GM21717 (cell line): Measurements from ENCODE around the gene TBC1D1.

Source experiments
- ATAC-seq: cut with Tn5 transposase; IDR thresholded peaks from one replicate; pipeline ENCODE4 v1.9.1; 2021; ENCODE audit warnings: mild to moderate bottlenecking, moderate library complexity; ENCODE audit not compliant: unreplicated experiment

The TBC1D1 gene

GRCh38 chr4:37890801-37891259 lies at the start of gene TBC1D1:
Gene TBC1D1 (plus strand): TSS chr4:37891084. CDS start chr4:37902096, 11,012 bp downstream.
- peak; percentile 34 for ATAC-seq

- no peak for ATAC-seq
Measured at GRCh38 chr4:37844204-37844603, 46.7 kb upstream of the TBC1D1 start.

- no peak for ATAC-seq
Measured at GRCh38 chr4:37845201-37845600, 45.7 kb upstream of the TBC1D1 start.

- ATAC-seq, result no peak
Measured at GRCh38 chr4:37847311-37847884, 43.5 kb upstream of the TBC1D1 start.

GRCh38 chr4:37852376-37852775 lies 38.5 kb upstream of the TBC1D1 start:
- no peak for ATAC-seq

GRCh38 chr4:37858112-37858511 lies 32.8 kb upstream of the TBC1D1 start:
- no peak for ATAC-seq

- ATAC-seq, result no peak
Measured at GRCh38 chr4:37858872-37859271, 32.0 kb upstream of the TBC1D1 start.

GRCh38 chr4:37860266-37860665 lies 30.6 kb upstream of the TBC1D1 start:
- no peak for ATAC-seq

- no peak for ATAC-seq
Measured at GRCh38 chr4:37862961-37863360, 27.9 kb upstream of the TBC1D1 start.

GRCh38 chr4:37864786-37865185 lies 26.1 kb upstream of the TBC1D1 start:
- ATAC-seq, result no peak

- ATAC-seq, result no peak
Measured at GRCh38 chr4:37865450-37865849, 25.4 kb upstream of the TBC1D1 start.

GRCh38 chr4:37867102-37867501 lies 23.8 kb upstream of the TBC1D1 start:
- ATAC-seq, result no peak

GRCh38 chr4:37868238-37868637 lies 22.6 kb upstream of the TBC1D1 start:
- ATAC-seq, result no peak

- peak; percentile 56 for ATAC-seq
Measured at GRCh38 chr4:37872310-37872988, 18.4 kb upstream of the TBC1D1 start.

- no peak for ATAC-seq
Measured at GRCh38 chr4:37873386-37873785, 17.5 kb upstream of the TBC1D1 start.

GRCh38 chr4:37876156-37876555 lies 14.7 kb upstream of the TBC1D1 start:
- no peak for ATAC-seq

GRCh38 chr4:37879365-37879764 lies 11.5 kb upstream of the TBC1D1 start:
- no peak for ATAC-seq

- no peak for ATAC-seq
Measured at GRCh38 chr4:37881811-37882210, 9.1 kb upstream of the TBC1D1 start.

GRCh38 chr4:37882665-37883296 lies 8.1 kb upstream of the TBC1D1 start:
- no peak for ATAC-seq

- no peak for ATAC-seq
Measured at GRCh38 chr4:37884855-37885487, 5.9 kb upstream of the TBC1D1 start.

GRCh38 chr4:37885496-37885895 lies 5.4 kb upstream of the TBC1D1 start:
- ATAC-seq, result no peak
